Astrocyte (in vitro differentiated cells and primary cell): ENCODE data around the gene MED15. TPM values are rescaled to one million over a fixed set of nuclear protein-coding genes. Genes with fewer than 3 reads are reported as not detected.

Source experiments
- DNase-seq: peaks from one replicate; pipeline ENCODE4 v3.0.0-alpha.2; 2010; ENCODE audit warnings: low read depth
- FAIRE-seq: peaks from 2 replicates; lab custom pipeline; 2011; peaks lifted over from hg19 to GRCh38; lab: Jason Lieb, UNC
- H2AFZ ChIP-seq: 2 replicates; pipeline ENCODE4 v1.6.0; 2012; ENCODE audit warnings: low read depth, low read length, inconsistent platforms
- H3K27ac ChIP-seq: 2 replicates; pipeline ENCODE4 v1.5.1; 2011; ENCODE audit warnings: low read depth, low read length, inconsistent platforms
- H3K27me3 ChIP-seq: 2 replicates; pipeline ENCODE4 v1.6.0; 2011; ENCODE audit warnings: low read length, inconsistent platforms; ENCODE audit not compliant: insufficient read depth
- H3K36me3 ChIP-seq: 2 replicates; pipeline ENCODE4 v1.5.1; 2011; ENCODE audit warnings: low read length, inconsistent platforms; ENCODE audit not compliant: insufficient read depth
- H3K4me1 ChIP-seq: 2 replicates; pipeline ENCODE4 v1.5.1; 2011; ENCODE audit warnings: low read length, inconsistent platforms; ENCODE audit not compliant: insufficient read depth
- H3K4me2 ChIP-seq: 2 replicates; pipeline ENCODE4 v1.6.0; 2012; ENCODE audit warnings: low read length, inconsistent platforms
- H3K4me3 ChIP-seq: 2 replicates; pipeline ENCODE4 v1.5.1; 2011; ENCODE audit warnings: low read depth, mild to moderate bottlenecking, low read length, inconsistent platforms; ENCODE audit not compliant: insufficient read depth
- H3K79me2 ChIP-seq: 2 replicates; pipeline ENCODE4 v1.6.0; 2012; ENCODE audit warnings: mild to moderate bottlenecking, low read length, inconsistent platforms; ENCODE audit not compliant: insufficient read depth
- H3K9ac ChIP-seq: 2 replicates; pipeline ENCODE4 v1.6.0; 2012; ENCODE audit warnings: mild to moderate bottlenecking, low read length, inconsistent platforms
- H3K9me3 ChIP-seq: 2 replicates; pipeline ENCODE4 v1.5.1; 2012; ENCODE audit warnings: low read depth, mild to moderate bottlenecking, low read length, inconsistent platforms; ENCODE audit not compliant: insufficient read depth
- H4K20me1 ChIP-seq: 2 replicates; pipeline ENCODE4 v1.6.0; 2012; ENCODE audit warnings: low read length, inconsistent platforms; ENCODE audit not compliant: insufficient read depth
- H3K27ac Mint-ChIP-seq: one replicate; pipeline ENCODE4 v1.8.0; 2021; ENCODE audit warnings: mild to moderate bottlenecking, mixed read lengths; ENCODE audit not compliant: unreplicated experiment
- H3K27me3 Mint-ChIP-seq: one replicate; pipeline ENCODE4 v1.8.0; 2021; ENCODE audit warnings: low read depth, mixed read lengths; ENCODE audit not compliant: unreplicated experiment
- H3K36me3 Mint-ChIP-seq: one replicate; pipeline ENCODE4 v1.8.0; 2021; ENCODE audit warnings: low read depth, mixed read lengths; ENCODE audit not compliant: unreplicated experiment
- H3K4me1 Mint-ChIP-seq: one replicate; pipeline ENCODE4 v1.8.0; 2021; ENCODE audit warnings: low read depth, mixed read lengths; ENCODE audit not compliant: unreplicated experiment
- H3K4me3 Mint-ChIP-seq: one replicate; pipeline ENCODE4 v1.8.0; 2021; ENCODE audit warnings: mild to moderate bottlenecking, moderate library complexity, mixed read lengths; ENCODE audit not compliant: unreplicated experiment
- H3K9me3 Mint-ChIP-seq: one replicate; pipeline ENCODE4 v1.8.0; 2021; ENCODE audit warnings: mild to moderate bottlenecking, mixed read lengths; ENCODE audit not compliant: unreplicated experiment
- CTCF ChIP-seq: IDR thresholded peaks from 2 replicates; pipeline ENCODE4 v1.5.1; 2011; ENCODE audit warnings: low read depth, mild to moderate bottlenecking, inconsistent platforms, low read length, moderate library complexity; ENCODE audit not compliant: insufficient read depth
- EZH2 ChIP-seq: IDR thresholded peaks from 2 replicates; pipeline ENCODE4 v1.6.1; 2012; ENCODE audit warnings: mild to moderate bottlenecking, low read length, inconsistent platforms; ENCODE audit not compliant: insufficient read depth
- total RNA-seq: library from RNA; stranded (reverse); gene quantifications from 2 replicates; pipeline ENCODE4 v1.2.1, GENCODE V29; 2021

MED15 gene
- total RNA-seq, 1 donor from 2014 or later, result 153 TPM

GRCh38 chr22:20582520-20583361 lies 75.3 kb downstream of the MED15 start:
- Histone ChIP-seq H4K20me1 (peaks cover 88% of the 10 kb centered on the region), H3K79me2 (peaks cover 47% of the 10 kb centered on the region), H2AFZ (no peak overlapping the region), H3K4me1 (no peaks in the 10 kb centered on the region), H3K27me3 (no peaks in the 10 kb centered on the region), H3K9ac (no peak overlapping the region), H3K36me3 (peaks cover 41% of the 10 kb centered on the region), H3K9me3 (no peaks in the 10 kb centered on the region), H3K4me2 (no peak overlapping the region), H3K4me3 (no peak overlapping the region), H3K27ac (no peak overlapping the region)
- Mint-ChIP-seq H3K27ac (no peak overlapping the region), H3K4me3 (no peak overlapping the region), H3K27me3 (no peaks in the 10 kb centered on the region), H3K4me1 (peaks cover 7% of the 10 kb centered on the region), H3K9me3 (no peaks in the 10 kb centered on the region), H3K36me3 (peaks cover 12% of the 10 kb centered on the region)
- no peak for FAIRE-seq
- TF ChIP-seq EZH2, result no peak
- no peak for TF ChIP-seq CTCF
- no peak for DNase-seq

GRCh38 chr22:20583471-20583922 lies 76.1 kb downstream of the MED15 start:
- no peak overlapping the region for H3K4me2 ChIP-seq
- Mint-ChIP-seq H3K27me3 (no peaks in the 10 kb centered on the region), H3K27ac (peak overlapping the region; percentile 12), H3K36me3 (peaks cover 11% of the 10 kb centered on the region), H3K4me1 (peaks cover 7% of the 10 kb centered on the region), H3K9me3 (no peaks in the 10 kb centered on the region), H3K4me3 (no peak overlapping the region)
- peaks cover 87% of the 10 kb centered on the region for H4K20me1 ChIP-seq
- H2AFZ ChIP-seq, result no peak overlapping the region
- DNase-seq (no peak), FAIRE-seq (no peak)
- no peaks in the 10 kb centered on the region for H3K4me1 ChIP-seq
- no peaks in the 10 kb centered on the region for H3K9me3 ChIP-seq
- no peak overlapping the region for H3K9ac ChIP-seq
- peaks cover 41% of the 10 kb centered on the region for H3K79me2 ChIP-seq
- H3K36me3 ChIP-seq, result peaks cover 35% of the 10 kb centered on the region
- H3K27ac ChIP-seq, result no peak overlapping the region
- H3K27me3 ChIP-seq, result no peaks in the 10 kb centered on the region
- TF ChIP-seq EZH2, result no peak
- no peak for TF ChIP-seq CTCF
- H3K4me3 ChIP-seq, result no peak overlapping the region
